Gastrocnemius medialis (tissue), 4 donors: ENCODE data around the gene CCSER1. TPM values are rescaled to one million over a fixed set of nuclear protein-coding genes. Genes with fewer than 3 reads are reported as not detected.

Experiments used
- ATAC-seq, 2 donors: fragments of 150-250 bp; one replicate each; pipeline ENCODE4 v1.9.1; 2016
- DNase-seq, 2 donors: peaks; one replicate each; pipeline ENCODE4 v3.0.0-alpha.2; 2019
- H3K27ac ChIP-seq, 4 donors: fragments of 200-600 bp; sonication (generic); 1 replicate in 1 of 4; 2 replicates in 3 of 4; pipeline ENCODE4 v1.5.1; 2016 to 2018; ENCODE audit warnings: mild to moderate bottlenecking in 2 of 4, moderate library complexity in 1 of 4
- H3K27me3 ChIP-seq, 3 donors: fragments of 200-600 bp; sonication (generic) in 2 of 3; 1 replicate in 1 of 3; 2 replicates in 2 of 3; pipeline versions ENCODE4 v1.5.1 to v1.6.0; 2016 to 2019; ENCODE audit warnings: mild to moderate bottlenecking in 1 of 3, moderate library complexity in 1 of 3
- H3K36me3 ChIP-seq, 2 donors: fragments of 200-600 bp; sonication (generic) in 1 of 2; one replicate each; pipeline ENCODE4 v1.5.1; 2017 to 2018
- H3K4me1 ChIP-seq, 2 donors: fragments of 200-600 bp; sonication (generic) in 1 of 2; one replicate each; pipeline ENCODE4 v1.5.1; 2016 to 2017; ENCODE audit warnings: mild to moderate bottlenecking in 2 of 2
- H3K4me3 ChIP-seq, 4 donors: fragments of 200-600 bp; sonication (generic) in 3 of 4; 1 replicate in 1 of 4; 2 replicates in 3 of 4; pipeline ENCODE4 v1.5.1; 2016 to 2019; ENCODE audit warnings: mild to moderate bottlenecking in 2 of 4
- H3K9me3 ChIP-seq, 3 donors: fragments of 200-600 bp; sonication (generic) in 2 of 3; 1 replicate in 1 of 3; 2 replicates in 2 of 3; pipeline ENCODE4 v1.5.1; 2016 to 2019
- POLR2A ChIP-seq, 2 donors: fragments of 450-650 bp; IDR thresholded peaks; one replicate each; pipeline ENCODE4 v1.6.1; 2017; ENCODE audit warnings: antibody characterized with exemption in 2 of 2, mild to moderate bottlenecking in 2 of 2, moderate library complexity in 2 of 2
- in situ Hi-C, 4 donors: fragments of 200-750 bp; cut with MboI; loops; one replicate each; pipeline versions ENCODE4 v1.15.0 to v1.8.0; 2017; ENCODE audit warnings: low sequenced_read_pairs in 4 of 4
- intact Hi-C: fragments of 100-400 bp; cut with DNase I; formaldehyde crosslinking; loops from one replicate; pipeline ENCODE4 v1.15.1; 2023; ENCODE audit warnings: low total_unique reads
- total RNA-seq, 4 donors: library from RNA; depleted of rRNA; stranded (reverse); fragments of >200 nt; gene quantifications; one replicate each; pipeline versions ENCODE4 v1.1.0 to v1.2.3, GENCODE V29; 2016
- TF ChIP-seq, protein P1 (sequence below), 5 experiments: fragments of 450-650 bp in 3 of 5; fragments of 200-600 bp in 2 of 5; sonication (generic) in 2 of 5; IDR thresholded peaks in 4 of 5; conservative IDR thresholded peaks in 1 of 5; 1 replicate in 4 of 5; 2 replicates in 1 of 5; pipeline ENCODE4 v1.5.1; 2016 to 2019; ENCODE audit warnings: antibody characterized with exemption in 5 of 5, mild to moderate bottlenecking in 3 of 5, moderate library complexity in 3 of 5

The CCSER1 gene
- total RNA-seq, 4 donors from 2014 or later, result 0.39 to 0.83 (median 0.63) TPM

DNA sequence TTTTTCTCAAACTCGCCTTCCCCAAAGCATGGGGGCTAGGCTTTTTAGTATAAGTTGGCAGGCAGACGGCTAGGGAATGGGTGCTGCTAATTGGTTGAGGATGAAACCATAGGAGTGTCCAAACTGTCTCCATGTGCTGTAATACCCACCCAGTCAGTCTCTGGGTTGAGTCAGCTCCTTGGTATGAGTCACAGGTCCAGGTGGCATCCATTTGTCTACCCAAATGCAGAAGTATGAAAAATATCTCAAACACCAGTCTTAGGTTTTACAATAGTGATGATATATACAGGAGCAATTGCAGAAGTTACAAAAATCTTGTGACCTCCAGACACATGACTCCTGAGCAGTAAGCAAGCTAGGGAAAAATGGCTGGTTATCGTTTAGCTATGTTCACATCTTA is 27.4 kb upstream of the CCSER1 start:
- TF ChIP-seq, protein P1, sequence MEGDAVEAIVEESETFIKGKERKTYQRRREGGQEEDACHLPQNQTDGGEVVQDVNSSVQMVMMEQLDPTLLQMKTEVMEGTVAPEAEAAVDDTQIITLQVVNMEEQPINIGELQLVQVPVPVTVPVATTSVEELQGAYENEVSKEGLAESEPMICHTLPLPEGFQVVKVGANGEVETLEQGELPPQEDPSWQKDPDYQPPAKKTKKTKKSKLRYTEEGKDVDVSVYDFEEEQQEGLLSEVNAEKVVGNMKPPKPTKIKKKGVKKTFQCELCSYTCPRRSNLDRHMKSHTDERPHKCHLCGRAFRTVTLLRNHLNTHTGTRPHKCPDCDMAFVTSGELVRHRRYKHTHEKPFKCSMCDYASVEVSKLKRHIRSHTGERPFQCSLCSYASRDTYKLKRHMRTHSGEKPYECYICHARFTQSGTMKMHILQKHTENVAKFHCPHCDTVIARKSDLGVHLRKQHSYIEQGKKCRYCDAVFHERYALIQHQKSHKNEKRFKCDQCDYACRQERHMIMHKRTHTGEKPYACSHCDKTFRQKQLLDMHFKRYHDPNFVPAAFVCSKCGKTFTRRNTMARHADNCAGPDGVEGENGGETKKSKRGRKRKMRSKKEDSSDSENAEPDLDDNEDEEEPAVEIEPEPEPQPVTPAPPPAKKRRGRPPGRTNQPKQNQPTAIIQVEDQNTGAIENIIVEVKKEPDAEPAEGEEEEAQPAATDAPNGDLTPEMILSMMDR (IDR thresholded peaks at IDR 0.05 in 4 of 5, conservative IDR thresholded peaks at IDR 0.05 in 1 of 5), result no peak
- TF ChIP-seq POLR2A (IDR thresholded peaks at IDR 0.05), result no peak
- in situ Hi-C loops, result no loop called here
- no peak overlapping the region for H3K4me3 ChIP-seq

DNA sequence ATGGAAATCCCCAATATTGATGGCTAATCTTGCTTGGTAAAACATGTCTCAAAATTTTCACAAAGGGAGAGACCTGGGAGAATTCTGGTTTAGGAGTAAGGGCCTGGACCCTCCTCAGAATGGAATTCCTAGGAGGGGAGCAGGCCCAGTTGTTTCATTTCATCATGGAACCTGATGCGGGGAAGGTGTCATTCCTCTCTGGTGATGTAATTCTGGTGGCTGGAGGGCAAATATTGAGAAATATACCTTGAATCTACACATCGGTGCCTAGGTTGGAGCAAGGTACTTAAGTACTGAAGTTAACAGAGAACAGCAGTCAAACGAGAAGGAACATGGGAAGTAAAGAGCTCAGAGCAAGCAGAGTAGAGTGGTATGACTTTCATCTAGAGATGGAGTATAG is 23.2 kb upstream of the CCSER1 start:
- DNase-seq (no peak), ATAC-seq (no peak)
- H3K36me3 ChIP-seq, result no peaks in the 10 kb centered on the region
- no peaks in the 10 kb centered on the region for H3K27me3 ChIP-seq
- TF ChIP-seq, protein P1 (IDR thresholded peaks at IDR 0.05 in 4 of 5, conservative IDR thresholded peaks at IDR 0.05 in 1 of 5), result no peak
- TF ChIP-seq POLR2A (IDR thresholded peaks at IDR 0.05), result no peak
- intact Hi-C loops, result no loop called here
- H3K4me3 ChIP-seq, result no peak overlapping the region
- no peaks in the 10 kb centered on the region for H3K9me3 ChIP-seq
- in situ Hi-C loops, result no loop called here
- H3K27ac ChIP-seq, result no peak overlapping the region
- no peaks in the 10 kb centered on the region for H3K4me1 ChIP-seq

More for the DNA sequence above, 27.4 kb upstream of the CCSER1 start:
- H3K9me3 ChIP-seq, result no peaks in the 10 kb centered on the region
- intact Hi-C loops, result no loop called here
- H3K4me1 ChIP-seq, result no peaks in the 10 kb centered on the region
- H3K27me3 ChIP-seq, result no peaks in the 10 kb centered on the region
- no peak for DNase-seq
- no peaks in the 10 kb centered on the region for H3K36me3 ChIP-seq
- H3K27ac ChIP-seq, result no peak overlapping the region
- ATAC-seq, result no peak

DNA sequence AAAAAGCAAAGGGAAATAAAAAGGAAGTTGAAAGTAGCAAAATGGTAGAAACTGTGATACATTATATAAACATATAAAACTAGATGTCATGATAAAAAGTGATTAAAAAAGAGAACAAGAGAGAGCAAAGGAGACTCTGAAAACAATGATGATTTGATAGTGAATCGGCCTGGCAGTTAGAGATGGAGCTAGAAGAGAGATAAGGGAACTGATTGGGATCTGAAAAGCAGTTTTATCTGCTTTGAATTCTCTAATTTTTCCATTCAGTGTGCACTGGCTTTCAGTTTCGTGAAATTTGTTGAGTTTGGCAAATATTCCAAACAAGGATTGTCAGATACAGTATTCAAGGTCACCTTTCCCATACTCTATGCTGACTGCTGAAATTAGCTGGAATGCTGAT is 21.9 kb upstream of the CCSER1 start:
- no peaks in the 10 kb centered on the region for H3K9me3 ChIP-seq
- TF ChIP-seq, protein P1 (IDR thresholded peaks at IDR 0.05 in 4 of 5, conservative IDR thresholded peaks at IDR 0.05 in 1 of 5), result no peak
- TF ChIP-seq POLR2A (IDR thresholded peaks at IDR 0.05), result no peak
- intact Hi-C loops (no loop called here), in situ Hi-C loops (no loop called here)
- H3K4me3 ChIP-seq, result no peak overlapping the region
- H3K36me3 ChIP-seq, result no peaks in the 10 kb centered on the region
- no peaks in the 10 kb centered on the region for H3K27me3 ChIP-seq
- no peak for DNase-seq
- H3K27ac ChIP-seq, result no peak overlapping the region
- ATAC-seq, result no peak
- H3K4me1 ChIP-seq, result no peaks in the 10 kb centered on the region

DNA sequence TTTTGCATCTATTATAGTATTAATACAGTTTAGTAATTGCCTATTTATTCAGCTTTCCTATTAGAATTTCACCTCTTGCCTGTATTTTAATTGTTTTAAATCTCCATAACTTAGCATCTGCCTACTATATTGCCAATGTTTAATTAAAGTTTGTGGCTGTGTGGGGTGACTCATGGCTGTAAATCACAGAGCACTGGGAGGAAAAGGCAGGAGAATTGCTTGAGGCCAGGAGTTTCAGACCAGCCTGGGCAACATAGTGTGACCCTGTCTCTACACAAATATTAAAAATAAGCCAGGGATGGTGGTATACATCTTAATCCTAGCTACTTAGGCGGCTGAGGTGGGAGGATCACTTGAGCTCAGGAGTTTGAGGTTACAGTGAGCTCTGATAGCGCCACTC is 14.5 kb upstream of the CCSER1 start:
- TF ChIP-seq, protein P1 (IDR thresholded peaks at IDR 0.05 in 4 of 5, conservative IDR thresholded peaks at IDR 0.05 in 1 of 5), result no peak
- TF ChIP-seq POLR2A (IDR thresholded peaks at IDR 0.05), result no peak
- H3K27ac ChIP-seq, result no peak overlapping the region
- in situ Hi-C loops, result no loop called here
- no peaks in the 10 kb centered on the region for H3K4me1 ChIP-seq
- no peak for DNase-seq
- intact Hi-C loops, result no loop called here
- H3K9me3 ChIP-seq, result no peaks in the 10 kb centered on the region
- no peak overlapping the region for H3K4me3 ChIP-seq
- no peaks in the 10 kb centered on the region for H3K36me3 ChIP-seq
- H3K27me3 ChIP-seq, result no peaks in the 10 kb centered on the region
- no peak for ATAC-seq

DNA sequence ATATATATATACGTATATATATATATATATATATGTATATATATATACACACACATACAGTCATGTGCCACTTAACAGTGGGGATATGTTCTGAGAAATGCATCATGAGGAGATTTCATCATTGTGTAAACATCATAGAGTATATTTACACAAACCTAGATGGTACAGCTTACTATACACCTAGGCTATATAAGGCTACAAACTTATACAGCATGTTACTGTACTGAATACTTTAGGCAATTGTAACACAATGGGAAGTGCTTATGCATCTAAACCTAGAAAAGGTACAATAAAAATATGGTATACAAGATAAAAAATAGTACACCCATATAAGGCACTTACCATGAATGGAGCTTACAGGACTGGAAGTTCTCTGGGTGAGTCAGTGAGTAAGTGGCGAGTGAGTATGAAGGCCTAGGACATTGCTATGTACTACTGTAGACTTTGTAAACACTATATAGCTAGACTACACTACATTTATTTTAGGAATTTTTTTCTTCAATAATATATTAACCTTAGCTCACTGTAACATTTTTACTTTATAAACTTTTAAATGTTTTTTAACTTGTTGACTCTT is 13.2 kb upstream of the CCSER1 start:
- in situ Hi-C loops, result no loop called here

More for the DNA sequence above, 13.2 kb upstream of the CCSER1 start:
- Histone ChIP-seq H3K27ac (no peak overlapping the region), H3K9me3 (no peaks in the 10 kb centered on the region), H3K4me1 (no peaks in the 10 kb centered on the region), H3K27me3 (no peaks in the 10 kb centered on the region), H3K4me3 (no peak overlapping the region), H3K36me3 (no peaks in the 10 kb centered on the region)
- TF ChIP-seq POLR2A (IDR thresholded peaks at IDR 0.05), result no peak
- TF ChIP-seq, protein P1 (IDR thresholded peaks at IDR 0.05 in 4 of 5, conservative IDR thresholded peaks at IDR 0.05 in 1 of 5), result no peak
- ATAC-seq (no peak), DNase-seq (no peak)
- intact Hi-C loops, result no loop called here
